ENCODE measurements around the gene KRTCAP2.
A peak's percentile ranks its signal among the peaks of the same experiment; 100 is the strongest.
"Not testable (repeated sequence)": the region's sequence is repeated elsewhere in the genome, so short reads cannot be mapped to it uniquely, and the experiment has no call there.

KRTCAP2 gene

GRCh38 chr1:155158991-155159390 is 14.1 kb downstream of the KRTCAP2 start:
- H3K4me3 Mint-ChIP-seq, result no peak overlapping the region
- no peaks in the 10 kb centered on the region for H3K4me1 Mint-ChIP-seq (ENCODE audit: low read depth)
- no peaks in the 10 kb centered on the region for H3K36me3 Mint-ChIP-seq (ENCODE audit: low read depth)
- H3K27me3 Mint-ChIP-seq (ENCODE audit: low read depth), result peaks cover 21% of the 10 kb centered on the region
- H3K9me3 Mint-ChIP-seq, result no peaks in the 10 kb centered on the region
- H3K27ac Mint-ChIP-seq, result no peak overlapping the region
- no peak for DNase-seq (ENCODE audit: low spot score)

- H3K4me1 Mint-ChIP-seq (ENCODE audit: low read depth); DNase-seq (ENCODE audit: low spot score); H3K9me3 Mint-ChIP-seq; H3K36me3 Mint-ChIP-seq (ENCODE audit: low read depth); H3K27ac Mint-ChIP-seq; H3K4me3 Mint-ChIP-seq: not testable (repeated sequence)
- peaks cover 30% of the 10 kb centered on the region for H3K27me3 Mint-ChIP-seq (ENCODE audit: low read depth)
Observed at GRCh38 chr1:155155996-155156643, 17.0 kb downstream of the KRTCAP2 start.

GRCh38 chr1:155145491-155145890 is 27.6 kb downstream of the KRTCAP2 start:
- Mint-ChIP-seq H3K9me3 (no peaks in the 10 kb centered on the region), H3K4me3 (no peak overlapping the region), H3K4me1 (ENCODE audit: low read depth) (peaks cover 10% of the 10 kb centered on the region), H3K27me3 (ENCODE audit: low read depth) (peaks cover 30% of the 10 kb centered on the region), H3K36me3 (ENCODE audit: low read depth) (no peaks in the 10 kb centered on the region), H3K27ac (no peak overlapping the region)
- no peak for DNase-seq (ENCODE audit: low spot score)

DNA sequence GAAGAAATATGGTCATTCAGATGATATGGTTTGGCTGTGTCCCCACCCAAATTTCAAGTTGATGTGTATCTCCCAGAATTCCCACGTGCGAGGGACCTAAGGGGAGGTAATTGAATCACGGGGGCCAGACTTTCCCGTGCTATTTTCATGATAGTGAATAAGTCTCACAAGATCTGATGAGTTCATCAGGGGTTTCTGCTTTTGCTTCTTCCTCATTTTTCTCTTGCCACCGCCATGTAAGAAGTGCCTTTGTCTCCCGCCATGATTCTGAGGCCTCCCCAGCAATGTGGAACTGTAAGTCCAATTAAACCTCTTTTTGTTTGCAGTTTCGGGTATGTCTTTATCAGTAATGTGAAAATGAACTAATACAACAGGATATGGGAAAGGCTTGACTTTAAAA is 31.4 kb downstream of the KRTCAP2 start:
- H3K4me1 Mint-ChIP-seq (ENCODE audit: low read depth), result peaks cover 24% of the 10 kb centered on the region
- H3K4me3 Mint-ChIP-seq, result no peak overlapping the region
- no peak for DNase-seq (ENCODE audit: low spot score)
- no peaks in the 10 kb centered on the region for H3K9me3 Mint-ChIP-seq
- no peak overlapping the region for H3K27ac Mint-ChIP-seq
- H3K36me3 Mint-ChIP-seq (ENCODE audit: low read depth), result peaks cover 21% of the 10 kb centered on the region
- H3K27me3 Mint-ChIP-seq (ENCODE audit: low read depth), result peaks cover 17% of the 10 kb centered on the region

- H3K27me3 Mint-ChIP-seq (ENCODE audit: low read depth), result peaks cover 10% of the 10 kb centered on the region
- H3K36me3 Mint-ChIP-seq (ENCODE audit: low read depth), result peaks cover 23% of the 10 kb centered on the region
- DNase-seq (ENCODE audit: low spot score), result no peak
- peak overlapping the region; percentile 95 for H3K27ac Mint-ChIP-seq
- peaks cover 27% of the 10 kb centered on the region for H3K4me1 Mint-ChIP-seq (ENCODE audit: low read depth)
- H3K4me3 Mint-ChIP-seq, result peak overlapping the region; percentile 99
- H3K9me3 Mint-ChIP-seq, result no peaks in the 10 kb centered on the region
Observed at GRCh38 chr1:155140630-155140953, 32.5 kb downstream of the KRTCAP2 start.

GRCh38 chr1:155139895-155140629 is 33.0 kb downstream of the KRTCAP2 start, which contains the start of gene DPM3:
TSS of gene DPM3 (minus strand) at chr1:155140531. CDS start at chr1:155140240, 291 bp downstream.
- Mint-ChIP-seq H3K4me1 (ENCODE audit: low read depth) (peaks cover 29% of the 10 kb centered on the region), H3K27ac (peak within 1 kb of the TSS; percentile 95), H3K4me3 (peak within 1 kb of the TSS; percentile 99), H3K36me3 (ENCODE audit: low read depth) (peaks cover 23% of the 10 kb centered on the region), H3K9me3 (no peaks in the 10 kb centered on the region), H3K27me3 (ENCODE audit: low read depth) (peaks cover 8% of the 10 kb centered on the region)
- DNase-seq (ENCODE audit: low spot score), result peak; percentile 86

- peaks cover 25% of the 10 kb centered on the region for H3K36me3 Mint-ChIP-seq (ENCODE audit: low read depth)
- H3K4me3 Mint-ChIP-seq, result peak overlapping the region; percentile 99
- H3K4me1 Mint-ChIP-seq (ENCODE audit: low read depth), result peaks cover 35% of the 10 kb centered on the region
- peak overlapping the region; percentile 100 for H3K27ac Mint-ChIP-seq
- peaks cover 5% of the 10 kb centered on the region for H3K27me3 Mint-ChIP-seq (ENCODE audit: low read depth)
- no peaks in the 10 kb centered on the region for H3K9me3 Mint-ChIP-seq
- DNase-seq (ENCODE audit: low spot score), result no peak
Observed at GRCh38 chr1:155137154-155137949, 35.8 kb downstream of the KRTCAP2 start.

DNA sequence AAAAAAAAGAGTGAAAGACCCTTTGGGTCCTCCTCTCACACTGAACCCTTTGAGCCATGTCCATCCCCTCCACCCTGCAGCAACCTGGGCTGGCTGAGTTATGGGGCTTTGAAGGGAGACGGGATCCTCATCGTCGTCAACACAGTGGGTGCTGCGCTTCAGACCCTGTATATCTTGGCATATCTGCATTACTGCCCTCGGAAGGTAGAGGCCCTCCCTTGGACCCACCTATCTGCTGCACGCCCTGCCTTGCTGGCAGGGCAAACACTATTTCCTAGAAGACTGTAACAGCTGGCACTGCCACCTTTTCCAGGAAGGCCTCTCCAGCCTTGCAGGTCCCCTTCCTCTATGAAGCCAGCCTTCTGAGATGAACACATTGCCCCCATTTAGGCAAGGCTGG is 36.4 kb downstream of the KRTCAP2 start:
- H3K4me3 Mint-ChIP-seq, result peak overlapping the region; percentile 99
- peaks cover 5% of the 10 kb centered on the region for H3K27me3 Mint-ChIP-seq (ENCODE audit: low read depth)
- peaks cover 35% of the 10 kb centered on the region for H3K4me1 Mint-ChIP-seq (ENCODE audit: low read depth)
- H3K9me3 Mint-ChIP-seq, result no peaks in the 10 kb centered on the region
- peaks cover 27% of the 10 kb centered on the region for H3K36me3 Mint-ChIP-seq (ENCODE audit: low read depth)
- peak overlapping the region; percentile 100 for H3K27ac Mint-ChIP-seq
- DNase-seq (ENCODE audit: low spot score), result no peak

- H3K27me3 Mint-ChIP-seq (ENCODE audit: low read depth), result no peaks in the 10 kb centered on the region
- no peaks in the 10 kb centered on the region for H3K9me3 Mint-ChIP-seq
- H3K27ac Mint-ChIP-seq, result peak within 1 kb of the TSS; percentile 100
- DNase-seq (ENCODE audit: low spot score), result peak; percentile 95
- peaks cover 33% of the 10 kb centered on the region for H3K4me1 Mint-ChIP-seq (ENCODE audit: low read depth)
- H3K4me3 Mint-ChIP-seq, result peak within 1 kb of the TSS; percentile 99
- peaks cover 27% of the 10 kb centered on the region for H3K36me3 Mint-ChIP-seq (ENCODE audit: low read depth)
Observed at GRCh38 chr1:155135415-155136028, 37.6 kb downstream of the KRTCAP2 start, which contains the start of gene SLC50A1. TSS of gene SLC50A1 (plus strand) at chr1:155135852. CDS start at chr1:155135912, 60 bp downstream.

GRCh38 chr1:155134880-155135414 is 38.2 kb downstream of the KRTCAP2 start:
- DNase-seq (ENCODE audit: low spot score), result peak; percentile 84
- Mint-ChIP-seq H3K4me3 (peak overlapping the region; percentile 99), H3K9me3 (no peaks in the 10 kb centered on the region), H3K27ac (peak overlapping the region; percentile 100), H3K4me1 (ENCODE audit: low read depth) (peaks cover 31% of the 10 kb centered on the region), H3K27me3 (ENCODE audit: low read depth) (no peaks in the 10 kb centered on the region), H3K36me3 (ENCODE audit: low read depth) (peaks cover 25% of the 10 kb centered on the region)

GRCh38 chr1:155134322-155134721 is 38.8 kb downstream of the KRTCAP2 start:
- Mint-ChIP-seq H3K9me3 (no peaks in the 10 kb centered on the region), H3K27ac (peak overlapping the region; percentile 100), H3K36me3 (ENCODE audit: low read depth) (peaks cover 20% of the 10 kb centered on the region), H3K27me3 (ENCODE audit: low read depth) (peaks cover 4% of the 10 kb centered on the region), H3K4me3 (peak overlapping the region; percentile 99), H3K4me1 (ENCODE audit: low read depth) (peaks cover 31% of the 10 kb centered on the region)
- no peak for DNase-seq (ENCODE audit: low spot score)

- Mint-ChIP-seq H3K36me3 (ENCODE audit: low read depth) (peaks cover 18% of the 10 kb centered on the region), H3K27me3 (ENCODE audit: low read depth) (peaks cover 9% of the 10 kb centered on the region), H3K27ac (no peak overlapping the region), H3K9me3 (no peaks in the 10 kb centered on the region), H3K4me1 (ENCODE audit: low read depth) (peaks cover 30% of the 10 kb centered on the region), H3K4me3 (no peak overlapping the region)
- no peak for DNase-seq (ENCODE audit: low spot score)
Observed at GRCh38 chr1:155133799-155134281, 39.3 kb downstream of the KRTCAP2 start.

- Mint-ChIP-seq H3K27ac (no peak overlapping the region), H3K9me3 (no peaks in the 10 kb centered on the region), H3K4me1 (ENCODE audit: low read depth) (peaks cover 27% of the 10 kb centered on the region)
Observed at GRCh38 chr1:155131856-155132255, 41.2 kb downstream of the KRTCAP2 start.

More at GRCh38 chr1:155131856-155132255, 41.2 kb downstream of the KRTCAP2 start:
- Mint-ChIP-seq H3K4me3 (no peak overlapping the region), H3K36me3 (ENCODE audit: low read depth) (peaks cover 6% of the 10 kb centered on the region), H3K27me3 (ENCODE audit: low read depth) (peaks cover 27% of the 10 kb centered on the region)
- DNase-seq (ENCODE audit: low spot score), result no peak
